AML-193 (cell line): Measurements from ENCODE around the gene MAP4K5.
A peak's percentile ranks its signal among the peaks of the same experiment; 100 is the strongest.
"Not testable (repeated sequence)": the region's sequence is repeated elsewhere in the genome, so short reads cannot be mapped to it uniquely, and the experiment has no call there.

Experiments used
- DNase-seq, 2 experiments: peaks; one replicate each; lab custom pipeline; 2025; lab: John Stamatoyannopoulos, UW

Gene MAP4K5

DNA sequence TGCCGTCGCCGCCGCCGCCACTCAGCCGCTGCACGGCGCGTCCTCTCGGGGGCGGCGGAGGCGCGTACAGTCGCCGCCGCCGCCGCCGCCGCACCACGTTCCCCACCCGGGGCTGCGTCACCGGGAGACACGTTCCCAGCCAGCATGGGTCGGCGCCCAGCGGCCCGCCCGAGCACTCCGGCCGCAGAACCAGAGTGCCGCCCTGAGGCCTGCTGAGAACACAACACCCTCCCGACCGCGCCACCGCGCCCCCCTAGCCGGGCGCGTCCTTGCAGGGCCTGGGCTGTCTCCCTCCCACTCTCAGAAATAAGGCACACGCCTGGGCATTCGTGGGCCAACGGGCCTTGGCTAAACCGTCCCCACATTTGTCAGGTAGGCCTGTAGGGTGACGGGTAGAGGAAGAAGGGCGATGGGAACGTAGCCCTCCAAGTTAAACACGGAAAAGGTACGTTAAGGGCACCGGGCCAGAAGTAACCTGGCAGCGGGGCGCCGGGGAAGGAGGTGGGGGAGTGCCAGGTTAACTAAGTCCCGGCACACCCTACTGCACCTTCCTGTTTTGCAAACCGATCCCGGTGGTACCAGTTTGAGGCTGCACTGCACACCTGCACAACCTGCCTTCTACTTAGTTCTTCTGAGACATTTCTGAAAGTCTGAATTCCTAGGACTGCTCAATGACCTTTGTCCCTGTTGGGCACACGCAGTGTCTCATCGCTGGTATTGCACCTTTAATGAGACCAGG is at the start of gene MAP4K5:
MAP4K5 (minus strand) TSS at position 68 of the 739 bp plus-strand sequence. CDS start 520 bp downstream, outside the sequence.
- DNase-seq: peak; percentile 76 to 84

DNA sequence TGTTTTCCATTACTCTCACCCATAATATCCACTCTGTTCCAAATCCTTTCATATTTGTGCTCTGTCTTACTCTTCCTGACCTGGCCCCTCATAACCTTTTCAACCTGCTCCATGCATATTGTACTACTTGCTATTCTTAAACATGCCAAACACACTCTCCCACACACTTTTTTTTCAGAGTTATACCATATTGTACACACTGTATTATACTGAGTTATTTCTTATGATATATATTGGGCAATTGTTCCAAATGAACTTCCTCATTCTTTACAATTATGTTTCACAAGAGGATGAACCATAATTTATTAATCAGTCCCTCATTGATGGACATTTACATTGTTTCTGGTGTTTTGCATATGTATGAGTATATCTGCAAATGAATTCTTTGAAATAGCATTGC is 46.1 kb upstream of the MAP4K5 start:
- DNase-seq: peak; percentile 65 to 67

DNA sequence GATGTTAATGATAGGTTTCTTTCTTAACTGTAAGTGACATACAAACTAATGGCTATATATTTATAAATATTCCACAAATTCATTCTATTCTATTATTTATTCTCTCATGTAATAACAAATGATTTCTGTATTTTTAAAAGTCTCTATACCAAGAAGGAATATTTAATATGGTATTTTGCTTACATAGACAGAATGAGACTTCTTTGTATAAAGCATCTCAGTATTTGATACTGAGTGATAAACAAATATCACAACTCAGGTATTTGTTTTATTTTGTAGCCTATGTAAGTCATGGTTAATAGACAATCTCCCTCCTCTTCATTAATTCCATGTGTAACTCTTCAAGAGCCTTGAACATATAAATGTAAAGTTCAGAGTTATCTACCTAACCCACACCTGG is 45.6 kb upstream of the MAP4K5 start:
- no peak for DNase-seq

DNA sequence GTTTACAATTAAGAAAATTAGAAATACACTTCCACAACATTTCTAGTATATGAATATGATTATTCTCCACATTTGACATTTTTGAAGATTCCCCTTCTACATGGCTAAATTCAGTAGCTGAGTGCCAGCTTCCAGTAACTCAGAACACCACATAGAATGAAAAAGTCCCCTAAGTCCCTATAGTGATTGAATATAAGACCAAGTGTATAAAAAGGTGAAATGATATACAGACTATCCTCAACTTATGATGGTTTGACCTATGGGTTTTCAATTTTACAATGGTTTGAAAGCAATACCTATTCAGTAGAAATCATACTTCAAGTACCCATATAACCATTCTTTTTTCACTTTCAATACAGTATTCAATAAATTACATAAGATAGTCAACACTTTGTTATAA is 43.4 kb upstream of the MAP4K5 start:
- DNase-seq: no peak

DNA sequence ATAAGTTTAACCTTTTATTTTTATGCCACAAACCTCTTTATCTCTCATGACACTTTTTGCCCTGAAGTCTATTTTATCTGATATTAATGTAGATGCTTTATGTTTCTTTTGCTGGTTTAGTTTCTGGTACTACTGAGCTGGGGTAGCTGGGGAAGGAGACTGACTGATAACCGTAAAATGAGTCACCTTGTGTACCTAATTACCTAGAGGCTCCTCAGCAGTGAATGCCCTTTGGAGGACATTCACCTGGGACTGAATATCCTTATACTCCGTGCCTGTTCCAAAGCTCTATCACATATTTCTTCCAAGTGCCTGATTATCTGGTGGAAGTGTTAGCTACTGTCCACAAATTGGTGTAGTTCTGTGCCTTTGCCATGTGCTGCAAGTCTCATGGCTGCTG is 41.5 kb upstream of the MAP4K5 start:
- no peak for DNase-seq

DNA sequence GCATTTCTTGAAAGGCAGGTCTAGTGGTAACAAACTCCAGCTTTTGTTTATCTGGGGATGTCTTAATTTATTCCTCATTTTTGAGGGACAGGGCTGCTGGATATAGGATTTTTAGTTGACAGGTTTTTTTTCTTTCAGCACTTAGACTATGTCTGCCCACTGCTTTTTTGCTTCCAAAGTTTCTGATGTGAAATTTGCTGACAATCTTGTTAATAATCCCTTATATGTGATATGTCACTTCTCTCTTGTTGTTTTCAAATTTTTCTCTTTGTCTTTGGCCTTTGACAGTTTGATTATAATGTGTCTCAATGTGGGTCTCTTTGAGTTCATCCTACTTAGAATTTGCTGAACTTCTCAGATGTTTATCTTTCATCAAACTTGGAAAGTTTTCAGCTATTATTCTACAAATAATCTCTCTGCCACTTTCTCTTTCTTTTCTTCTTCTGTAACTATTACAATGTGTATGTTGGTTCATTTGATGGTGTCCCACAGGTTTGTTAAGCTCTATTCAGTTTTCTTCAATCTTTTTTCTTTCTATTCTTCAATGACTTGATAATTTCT is 37.4 kb upstream of the MAP4K5 start:
- no peak for DNase-seq

DNA sequence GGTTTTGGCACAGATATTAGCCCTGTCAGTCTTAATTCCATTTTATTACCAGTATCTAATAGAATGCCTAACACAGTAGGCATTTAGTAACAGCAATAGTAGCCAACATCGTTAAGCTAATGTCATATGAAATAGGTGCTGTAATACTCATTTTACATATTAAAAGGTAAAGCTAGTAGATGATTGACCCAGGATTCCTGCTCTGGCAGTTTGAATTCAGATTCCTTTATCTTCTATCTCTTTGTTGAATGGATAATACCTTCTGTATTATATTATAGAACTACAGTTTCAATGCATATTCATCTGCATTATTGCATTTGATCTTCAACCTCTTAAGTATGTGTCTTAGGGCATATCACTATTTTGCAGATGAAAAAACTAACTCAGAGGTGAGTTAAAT is 30.5 kb upstream of the MAP4K5 start:
- DNase-seq: no peak

DNA sequence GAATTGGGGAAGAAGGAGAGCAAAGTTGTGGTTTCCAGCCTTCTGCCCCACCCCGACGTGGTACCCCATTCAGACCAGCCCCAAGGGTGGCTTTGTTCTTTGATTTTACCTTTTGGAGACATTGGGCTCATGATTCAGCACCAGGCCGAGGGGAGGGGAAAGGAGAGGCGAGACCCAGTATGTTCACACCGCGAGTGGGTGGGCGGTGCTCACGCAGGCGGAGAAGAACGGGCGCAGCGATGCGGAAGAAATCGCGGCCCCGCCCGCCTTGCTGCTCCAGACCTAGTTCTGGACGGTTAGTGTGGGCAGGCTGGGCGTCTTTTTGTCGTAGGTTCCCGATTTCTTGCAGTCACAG is 28.5 kb upstream of the MAP4K5 start:
- DNase-seq: peak; percentile 56 to 67

DNA sequence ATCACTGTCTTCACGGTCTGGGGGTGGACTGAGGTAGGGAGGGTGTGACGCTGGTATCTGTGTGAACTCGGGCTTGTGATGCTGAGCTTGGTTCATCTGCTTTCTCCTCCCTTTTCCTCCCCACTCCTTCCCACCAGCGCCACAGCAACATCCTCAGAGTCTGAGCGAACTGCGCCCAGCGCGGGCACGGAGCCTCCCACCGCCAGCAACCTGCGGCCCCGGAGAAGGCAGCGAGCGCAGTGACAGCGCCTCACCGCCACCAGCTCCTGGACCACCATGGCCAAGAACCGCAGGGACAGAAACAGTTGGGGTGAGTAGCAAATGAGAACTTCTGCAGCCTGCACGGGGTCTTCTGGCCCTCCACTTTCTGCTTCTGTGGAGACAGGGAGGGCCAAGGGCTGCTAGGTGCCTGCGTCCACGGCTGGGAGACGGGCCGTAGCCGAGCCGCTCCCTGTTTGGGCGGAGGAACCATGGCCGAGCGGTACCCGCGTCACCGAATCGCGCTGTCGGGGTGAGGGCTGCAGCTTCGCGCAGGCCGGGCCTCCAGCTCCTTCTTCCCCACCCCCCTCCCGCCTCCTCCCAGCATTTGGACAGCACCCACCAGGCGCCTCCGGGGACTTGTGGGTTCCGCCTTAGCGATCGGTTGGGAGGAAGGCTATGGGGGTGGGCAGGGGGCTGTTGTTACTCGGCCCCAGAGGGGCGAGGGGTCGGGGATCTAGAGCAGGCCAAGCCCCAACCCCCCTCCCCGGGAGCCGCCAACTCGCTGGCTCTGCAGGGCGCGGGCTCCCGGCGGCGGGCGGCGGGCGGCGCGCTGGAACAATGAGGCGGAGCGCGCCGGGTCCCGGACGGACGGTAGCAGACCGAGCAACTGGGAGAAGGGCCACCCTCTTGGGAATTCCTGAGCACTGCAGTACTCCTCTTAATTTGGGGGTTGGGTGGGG is 27.9 kb upstream of the MAP4K5 start, which contains the start of gene ATL1:
ATL1 (plus strand) TSS at position 156 of the 941 bp plus-strand sequence; CDS start at position 277, 121 bp downstream.
- peak; percentile 29 to 43 for DNase-seq

DNA sequence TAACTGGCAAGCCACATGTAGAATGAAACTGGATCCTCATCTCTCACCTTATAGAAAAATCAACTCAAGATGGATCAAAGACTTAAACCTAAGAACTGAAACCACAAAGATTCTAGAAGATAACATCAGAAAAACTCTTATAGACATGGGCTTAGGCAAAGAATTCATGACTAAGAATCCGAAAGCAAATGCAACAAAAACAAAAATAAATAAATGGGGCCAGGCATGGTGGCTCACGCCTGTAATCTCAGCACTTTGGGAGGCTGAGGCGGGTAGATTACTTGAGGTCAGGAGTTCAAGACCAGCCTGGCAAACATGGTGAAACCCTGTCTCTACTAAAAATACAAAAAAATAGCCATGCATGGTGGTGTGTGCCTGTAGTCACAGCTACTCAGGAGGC is 20.4 kb upstream of the MAP4K5 start:
- not testable (repeated sequence) for DNase-seq

DNA sequence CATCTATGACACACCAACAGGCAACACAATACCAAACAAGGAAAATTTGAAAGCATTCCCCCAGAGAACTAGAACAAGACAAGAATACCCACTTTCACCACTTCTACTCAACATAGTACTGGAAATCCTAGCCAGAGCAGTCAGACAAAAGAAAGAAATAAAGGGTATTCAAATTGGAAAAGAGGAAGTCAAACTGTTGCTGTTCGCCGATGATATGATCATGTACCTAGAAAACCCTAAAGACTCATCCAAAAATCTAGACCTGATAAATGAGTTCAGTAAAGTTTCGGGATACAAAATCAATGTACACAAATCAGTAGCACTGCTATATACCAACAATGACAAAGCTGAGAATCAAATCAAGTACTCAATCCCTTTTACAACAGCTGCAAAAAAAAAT is 19.5 kb upstream of the MAP4K5 start:
- no peak for DNase-seq

DNA sequence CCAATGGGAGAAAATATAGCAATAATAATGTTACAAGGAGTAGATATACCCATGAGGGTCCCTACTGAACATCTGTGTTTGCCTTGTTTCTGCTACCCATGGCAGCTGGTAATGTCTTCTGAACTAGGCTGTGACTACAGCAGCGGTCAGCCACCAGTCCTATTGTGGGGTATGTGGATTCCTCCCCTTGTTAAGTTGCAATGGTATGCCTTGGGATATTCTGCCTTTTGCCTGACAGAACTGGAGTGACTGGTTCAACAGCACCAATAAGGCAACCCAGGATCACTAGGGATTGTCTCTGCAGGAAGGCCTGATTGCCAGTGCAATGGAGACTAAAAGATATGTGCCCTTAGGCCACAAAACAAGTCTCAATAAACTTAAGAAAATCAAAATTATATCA is 17.9 kb upstream of the MAP4K5 start:
- no peak for DNase-seq

DNA sequence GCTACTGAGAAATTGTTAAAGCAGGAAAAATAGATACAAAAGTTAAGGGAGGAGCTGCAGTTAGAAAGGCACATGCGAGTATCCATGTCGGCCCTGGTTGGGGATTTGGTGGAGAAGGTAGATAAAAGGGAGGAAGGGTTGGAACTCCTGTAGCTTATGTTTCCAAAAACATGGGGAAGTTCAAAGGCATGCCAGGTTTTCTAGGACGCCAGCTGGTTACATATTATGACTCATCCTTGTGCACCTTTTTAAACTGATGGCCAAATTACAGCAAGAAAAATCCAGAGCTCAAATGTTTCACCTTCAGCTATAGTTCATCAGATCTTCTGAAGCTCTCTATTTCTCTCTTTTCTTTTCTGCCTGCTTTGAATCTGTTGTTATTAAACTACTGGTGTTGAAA is 13.2 kb upstream of the MAP4K5 start:
- no peak for DNase-seq

DNA sequence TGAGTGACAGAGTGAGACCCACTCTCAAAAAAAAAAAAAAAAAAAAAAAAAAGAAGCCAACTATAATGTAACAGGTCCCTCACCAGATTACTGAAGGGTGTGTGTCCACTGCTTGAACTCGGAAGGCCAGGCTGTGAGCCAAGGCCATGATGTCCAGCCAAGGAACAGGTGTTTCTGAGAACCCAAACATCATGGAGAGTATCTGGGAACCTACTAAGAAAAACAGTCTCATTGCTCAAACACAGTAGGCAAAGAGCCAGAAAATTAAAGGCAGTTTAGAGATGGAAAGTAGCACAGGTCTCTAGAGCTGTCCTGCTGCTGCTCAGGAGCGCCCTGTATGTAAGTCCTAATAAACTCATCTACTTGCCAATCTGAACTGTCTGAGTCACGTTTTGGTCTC is 12.5 kb upstream of the MAP4K5 start:
- no peak for DNase-seq

DNA sequence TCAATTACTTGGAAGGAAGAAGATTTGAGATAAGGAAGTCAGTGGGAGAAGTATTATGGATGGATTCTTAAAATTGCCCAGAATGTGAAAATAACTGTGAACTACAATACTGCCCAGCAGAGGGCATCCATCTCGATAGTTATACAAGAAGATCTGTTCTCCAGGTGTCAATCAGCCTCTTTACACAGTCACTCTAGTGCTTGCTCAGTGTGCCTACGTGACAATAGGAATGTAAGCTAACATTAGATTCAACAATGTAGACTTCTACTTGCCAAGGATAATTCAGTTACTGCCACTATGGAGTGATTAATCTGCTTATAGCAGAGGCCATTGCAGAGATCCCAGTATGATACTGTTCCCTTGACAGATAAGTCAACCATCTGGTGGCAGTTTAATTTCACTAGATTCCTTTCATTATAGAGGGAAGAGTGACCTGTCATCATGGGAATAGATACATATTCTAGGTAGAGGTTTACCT is 10.6 kb upstream of the MAP4K5 start:
- DNase-seq: peak; percentile 39 to 54

DNA sequence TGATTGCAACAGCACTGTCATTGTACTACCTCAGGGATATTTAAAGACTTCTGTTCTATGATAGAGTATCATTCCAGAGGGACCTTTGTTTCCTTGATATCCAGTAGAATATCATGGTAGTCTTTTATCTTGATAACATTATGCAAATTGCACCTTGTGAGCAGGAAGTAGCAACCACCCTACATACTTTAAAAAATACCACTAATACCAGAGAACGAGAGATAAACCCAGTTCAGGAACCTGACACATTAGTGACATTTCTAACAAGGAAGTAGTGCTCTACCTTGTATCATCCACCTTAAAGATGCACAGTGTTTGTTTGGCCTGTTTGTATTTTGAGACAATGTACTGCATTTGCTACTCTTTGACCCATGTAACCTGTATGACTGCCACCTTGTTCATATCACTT is 8.8 kb upstream of the MAP4K5 start:
- no peak for DNase-seq

DNA sequence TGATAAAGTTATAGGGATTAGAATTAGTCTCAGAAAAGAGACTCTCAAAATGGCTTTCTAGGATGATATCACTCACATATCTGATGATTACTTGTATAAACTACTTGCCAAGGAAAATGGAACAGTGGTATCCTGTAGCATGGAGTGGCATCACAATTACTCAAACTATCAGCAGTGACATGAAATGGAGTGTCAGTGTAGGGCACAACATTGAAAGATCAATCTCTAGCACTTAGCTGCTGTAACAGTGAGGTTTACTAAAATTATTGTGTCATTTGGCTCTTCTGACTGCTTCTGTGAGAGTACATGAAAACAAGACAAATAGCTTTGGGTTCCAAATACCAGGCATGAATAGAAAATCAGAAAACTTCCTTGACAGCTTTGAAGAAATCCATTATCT is 6.7 kb upstream of the MAP4K5 start:
- DNase-seq: no peak

DNA sequence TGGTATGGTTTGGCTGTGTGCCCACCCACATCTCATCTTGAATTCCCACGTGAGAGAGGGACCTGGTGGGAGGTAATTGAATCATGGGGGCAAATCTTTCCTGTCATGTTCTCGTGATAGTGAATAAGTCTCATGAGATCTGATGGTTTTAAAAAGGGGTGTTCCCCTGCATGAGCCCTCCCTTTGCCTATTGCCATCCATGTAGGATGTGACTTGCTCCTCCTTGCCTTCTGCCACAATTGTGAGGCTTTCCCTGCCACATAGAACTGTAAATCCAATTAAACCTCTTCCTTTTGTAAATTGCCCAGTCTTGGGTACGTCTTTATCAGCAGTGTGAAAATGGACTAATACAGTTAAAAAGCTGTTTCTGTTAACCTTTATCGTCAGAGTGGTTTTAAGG is 5.7 kb upstream of the MAP4K5 start:
- DNase-seq: not testable (repeated sequence)

DNA sequence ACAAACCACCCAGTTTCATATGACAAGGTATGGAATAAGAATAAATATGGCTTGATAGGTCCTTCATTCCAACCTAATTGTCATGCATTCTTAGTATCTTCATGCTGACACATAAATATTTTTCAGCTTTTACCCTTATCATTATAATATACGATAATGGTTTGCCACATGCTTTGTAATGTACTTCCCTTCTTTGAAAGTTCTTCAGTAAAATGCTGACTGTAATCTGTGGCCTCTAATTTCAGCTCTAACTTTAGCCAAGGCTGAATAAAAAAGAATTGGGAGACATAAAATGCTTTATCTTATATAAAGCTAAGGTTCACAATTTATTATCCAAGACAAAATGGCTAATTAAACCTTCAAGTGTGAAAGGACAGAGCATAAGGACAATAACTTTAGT is 2.6 kb upstream of the MAP4K5 start:
- DNase-seq: no peak

DNA sequence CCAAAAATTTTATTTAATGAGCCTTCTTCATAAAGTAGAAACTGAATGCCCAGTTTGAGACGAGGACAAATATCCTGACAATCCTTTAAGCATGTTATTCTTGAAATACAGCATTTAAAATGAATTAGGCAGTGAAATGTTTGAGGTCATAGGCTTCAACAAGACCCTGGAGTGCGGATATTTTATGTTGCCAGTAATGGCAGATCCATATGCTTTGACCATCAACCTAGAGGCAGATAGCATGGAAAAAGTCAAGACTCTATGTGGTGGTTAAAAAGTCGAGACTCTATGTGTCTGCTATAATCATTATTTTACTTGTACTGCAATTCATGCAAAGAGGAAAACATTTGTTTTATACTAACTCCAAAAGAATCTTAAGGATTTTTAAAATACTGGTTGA is 2.0 kb upstream of the MAP4K5 start:
- DNase-seq: no peak

DNA sequence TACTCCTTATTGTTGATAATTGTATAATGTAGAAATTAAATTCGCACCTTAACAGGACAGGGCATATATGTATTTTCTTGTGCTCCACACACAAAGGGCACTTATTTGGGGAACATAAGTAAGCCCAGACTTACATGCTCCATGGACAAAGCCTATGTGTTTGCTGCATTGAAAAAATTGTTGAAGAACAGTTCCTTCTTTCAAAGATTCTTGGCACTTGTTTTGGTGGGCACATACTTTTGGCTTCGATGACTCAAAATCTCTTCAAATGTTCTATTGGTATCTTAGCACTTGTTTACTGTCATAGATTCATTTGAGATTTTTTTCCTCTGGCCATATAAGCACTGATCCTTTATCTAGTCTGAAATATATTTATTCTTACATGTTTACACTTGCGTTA is 1.4 kb upstream of the MAP4K5 start:
- no peak for DNase-seq

DNA sequence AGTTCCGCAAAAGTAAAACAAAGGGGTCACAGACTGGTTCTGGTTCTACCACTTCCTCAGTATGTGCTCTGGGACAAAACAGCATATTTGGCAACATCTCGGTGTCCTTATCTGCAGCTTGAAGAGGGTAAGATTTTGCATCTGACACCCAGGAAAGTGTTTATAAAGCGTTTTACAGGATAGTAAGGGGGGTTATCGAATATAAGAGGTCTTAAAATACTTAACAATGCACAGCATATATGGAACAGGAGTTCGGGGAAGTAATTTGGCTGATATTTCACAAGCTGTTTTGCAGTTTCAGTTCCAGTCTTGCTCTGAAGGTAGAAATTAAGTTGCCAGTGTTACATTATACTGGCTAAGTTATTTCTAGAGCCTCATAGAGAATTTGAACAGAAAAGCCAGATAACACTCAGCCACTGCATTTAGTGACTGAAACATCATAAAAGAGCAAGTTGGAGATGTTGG is 904 bp upstream of the MAP4K5 start:
- peak; percentile 60 to 68 for DNase-seq
